Adipose tissue (tissue), 3 donors: ENCODE measurements around the gene IL1RAPL1. TPM values are rescaled to one million over a fixed set of nuclear protein-coding genes. Genes with fewer than 3 reads are reported as not detected.

Source experiments
- H3K27ac ChIP-seq: one replicate; pipeline ENCODE4 v1.5.1; 2013; ENCODE audit warnings: low read depth, low read length
- WGBS, 3 donors: extraction: QIAGEN DNeasy Blood & Tissue Kit; methylation state at CpG; one replicate each; pipeline ENCODE4 v1.1.7; 2013; 5-methylcytosine and 5-hydroxymethylcytosine counted together
- polyA plus RNA-seq, 3 donors: library from polyadenylated mRNA; stranded (reverse); fragments of 200-250 nt; gene quantifications; one replicate each; pipeline ENCODE4 v1.2.3, GENCODE V29; 2013
- donor health status: healthy with polysubstance abuse.
- donor health status: Bipolar disorder and iron deficiency.
- donor health status: healthy.

Gene IL1RAPL1
- polyA plus RNA-seq, 3 donors = not detected

DNA sequence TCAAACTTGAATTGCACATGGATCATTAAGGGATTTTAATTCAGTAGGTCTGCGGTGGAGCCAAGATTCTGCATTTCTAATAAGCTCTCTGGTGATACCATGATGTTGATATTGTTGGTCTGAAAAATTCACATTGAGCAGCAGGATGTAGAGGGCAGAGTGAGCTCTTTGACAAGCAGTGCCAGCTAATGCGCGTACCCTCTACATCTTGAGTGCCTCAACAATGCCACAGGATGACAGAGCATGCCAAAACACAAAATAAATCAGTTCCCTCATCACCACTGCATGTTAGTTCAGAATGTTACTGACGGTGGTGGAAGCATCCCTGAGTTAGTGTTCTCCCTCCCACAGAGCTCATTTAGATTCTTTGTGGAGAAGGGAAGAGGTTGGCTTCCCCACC, 23.5 kb downstream of the IL1RAPL1 start:
- WGBS, 3 donors = 76 to 95% (median 85%) methylated on average over 4 of the region's 4 CpGs
- H3K27ac ChIP-seq = no peak overlapping the region

DNA sequence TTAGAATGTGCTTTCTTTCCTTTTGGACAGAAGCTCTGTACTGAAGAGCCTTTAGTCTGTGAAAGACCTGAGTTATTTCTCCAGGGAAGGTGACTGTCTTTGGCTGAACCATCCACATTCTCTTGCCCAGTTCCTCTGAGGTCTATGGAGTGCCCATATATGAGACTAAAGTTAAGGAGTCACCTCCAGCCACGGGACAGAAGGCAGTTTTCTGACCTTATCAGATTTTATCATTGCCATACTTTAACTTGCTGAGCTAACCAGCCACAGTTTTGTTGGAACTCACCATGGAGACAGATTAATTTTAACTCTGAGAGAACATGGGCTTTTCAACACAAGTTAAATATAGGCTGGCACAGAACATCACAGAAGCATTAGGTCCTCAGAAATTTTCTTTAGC, 26.3 kb downstream of the IL1RAPL1 start:
- WGBS, 3 donors = 7 to 46% (median 27%) methylated on average over 1 of the region's 1 CpG
- no peak overlapping the region for H3K27ac ChIP-seq

DNA sequence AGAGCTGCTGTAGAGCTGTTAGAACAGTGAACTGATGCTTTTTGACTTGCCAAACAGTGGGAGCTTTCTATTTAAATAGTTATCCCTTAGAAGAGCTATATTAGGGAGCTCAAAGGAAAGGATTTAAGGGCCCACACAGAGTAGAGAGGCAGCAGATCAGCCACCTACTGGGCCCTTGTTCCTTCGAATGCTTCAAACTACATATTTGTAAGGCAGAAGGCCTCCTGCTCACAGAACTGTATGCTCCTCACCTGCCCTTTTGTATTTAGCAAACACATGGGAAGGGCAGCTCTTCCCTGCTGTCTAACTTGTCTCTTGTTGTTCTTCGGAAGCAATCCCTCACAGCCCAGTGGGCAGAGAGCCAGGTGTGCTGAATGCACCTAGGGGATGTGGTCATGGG, 38.0 kb downstream of the IL1RAPL1 start:
- no peak overlapping the region for H3K27ac ChIP-seq
- 67 to 85% (median 69%) methylated on average over 2 of the region's 2 CpGs for WGBS, 3 donors

DNA sequence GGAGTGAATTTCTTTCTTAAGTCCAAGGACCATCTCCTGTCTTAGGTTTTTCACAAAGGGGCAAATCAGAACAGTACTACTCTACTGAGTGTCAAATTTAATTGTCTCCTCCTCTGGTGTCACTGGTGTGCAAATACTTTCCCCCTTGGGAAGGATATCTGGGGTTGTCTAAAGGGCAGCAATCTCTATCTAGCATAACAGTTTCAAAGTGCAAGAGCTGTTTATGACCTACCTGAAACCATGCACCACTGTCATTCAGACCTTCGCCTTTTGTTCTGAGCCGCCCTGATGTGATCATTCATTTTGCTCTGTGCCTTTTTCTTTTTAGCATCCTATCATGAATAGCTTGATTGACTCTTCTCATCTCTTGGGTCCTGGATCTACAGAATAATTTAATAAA, 39.3 kb downstream of the IL1RAPL1 start:
- 86 to 98% (median 91%) methylated on average over 2 of the region's 2 CpGs for WGBS, 3 donors
- H3K27ac ChIP-seq = no peak overlapping the region

DNA sequence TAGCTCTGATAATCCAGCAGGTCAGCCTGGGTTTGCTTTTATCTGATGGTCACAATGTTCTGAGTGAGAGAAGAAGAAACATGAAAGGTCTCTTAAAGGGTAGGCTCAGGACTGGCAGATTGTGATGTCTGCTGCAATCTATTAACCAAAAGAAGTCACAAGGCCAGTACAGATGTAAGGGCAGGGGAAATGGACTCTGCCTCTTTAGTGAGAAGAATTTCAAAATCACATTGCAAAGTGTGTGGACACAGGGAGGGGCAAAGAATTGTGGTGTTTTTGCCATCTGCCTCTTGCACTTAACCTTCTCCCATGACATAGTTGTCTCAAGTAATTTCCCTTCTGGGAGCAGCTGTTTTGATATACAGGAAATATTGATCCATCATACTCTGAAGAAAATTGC, 40.9 kb downstream of the IL1RAPL1 start:
- H3K27ac ChIP-seq = no peak overlapping the region

DNA sequence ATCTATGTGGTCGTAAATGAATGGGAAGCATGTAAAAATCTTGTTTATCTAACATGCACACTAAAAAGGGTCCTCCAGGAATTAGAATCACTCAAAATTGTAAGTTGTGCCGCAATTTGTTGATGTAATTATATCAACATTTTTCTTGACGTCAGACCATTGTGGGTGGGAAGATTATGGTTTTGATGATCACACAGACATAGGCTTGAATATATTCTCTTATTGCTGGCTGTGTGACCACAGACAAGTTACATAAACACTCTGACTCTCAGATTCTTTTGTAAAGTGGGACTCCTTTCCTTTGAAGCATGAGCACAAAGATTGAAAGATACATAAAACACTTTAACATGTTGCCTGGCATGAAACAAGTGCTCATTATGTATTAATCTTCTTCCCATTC, 51.5 kb downstream of the IL1RAPL1 start:
- WGBS, 3 donors = 78 to 88% (median 83%) methylated on average over 3 of the region's 3 CpGs
- H3K27ac ChIP-seq = no peak overlapping the region

DNA sequence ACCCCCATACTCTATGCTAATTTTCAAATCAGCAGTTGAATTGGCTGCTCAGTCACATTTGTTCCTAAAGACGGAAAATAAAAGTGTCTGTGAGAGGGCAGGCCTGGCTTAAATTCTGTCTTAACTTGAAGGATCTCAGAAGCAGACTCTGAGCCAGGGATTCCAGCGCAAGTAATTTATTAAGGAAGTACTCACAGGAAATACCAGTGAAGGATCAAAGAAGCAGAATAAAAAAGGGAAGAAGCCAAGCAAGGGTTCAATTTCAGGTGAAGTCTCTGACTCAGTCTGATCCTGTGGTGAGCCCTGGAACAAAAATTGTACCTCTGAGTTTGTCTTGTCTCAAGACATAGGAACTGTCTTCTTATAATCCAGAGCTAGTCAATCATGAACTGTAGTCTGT, 52.2 kb downstream of the IL1RAPL1 start:
- H3K27ac ChIP-seq = no peak overlapping the region
- 19 to 46% (median 33%) methylated on average over 2 of the region's 2 CpGs for WGBS, 3 donors

DNA sequence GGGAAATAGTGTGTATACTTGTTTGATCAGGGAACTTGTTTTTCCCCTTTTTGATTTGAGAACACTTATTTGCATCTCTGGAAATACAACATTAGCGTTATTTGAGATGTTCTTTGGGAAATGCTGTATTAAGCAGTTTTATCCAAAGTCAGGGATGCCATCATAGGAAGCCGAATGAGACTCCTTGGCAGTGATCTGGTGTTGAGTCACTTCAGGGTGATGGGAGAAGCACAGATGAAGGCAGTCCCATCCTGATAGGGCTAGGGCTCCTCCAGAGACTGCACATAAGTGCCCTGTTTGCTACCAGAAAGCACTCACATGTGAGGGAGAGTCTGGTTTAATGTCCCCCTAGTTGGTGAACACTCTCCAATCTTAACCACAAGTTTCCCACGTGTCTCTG, 62.3 kb downstream of the IL1RAPL1 start:
- no peak overlapping the region for H3K27ac ChIP-seq
- 58 to 76% (median 74%) methylated on average over 3 of the region's 3 CpGs for WGBS, 3 donors

DNA sequence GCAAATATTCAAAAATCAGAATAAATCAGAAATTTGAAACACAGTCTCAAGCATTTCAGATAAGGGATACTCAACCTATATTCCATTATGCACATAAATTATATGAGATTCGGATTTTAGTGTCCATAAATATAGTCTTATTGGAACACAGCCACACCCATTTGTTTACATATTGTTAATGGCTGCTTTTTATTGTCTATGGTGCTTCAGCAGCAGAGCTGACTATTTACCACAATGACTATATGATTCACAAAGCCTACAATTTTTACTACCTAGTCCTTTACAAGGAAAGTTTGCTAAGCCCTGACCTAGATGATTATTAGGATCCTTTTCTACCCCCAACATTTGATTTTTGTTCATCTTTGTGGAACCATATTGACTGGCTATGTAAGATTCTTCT, 63.9 kb downstream of the IL1RAPL1 start:
- 48 to 68% (median 57%) methylated on average over 1 of the region's 1 CpG for WGBS, 3 donors
- no peak overlapping the region for H3K27ac ChIP-seq

DNA sequence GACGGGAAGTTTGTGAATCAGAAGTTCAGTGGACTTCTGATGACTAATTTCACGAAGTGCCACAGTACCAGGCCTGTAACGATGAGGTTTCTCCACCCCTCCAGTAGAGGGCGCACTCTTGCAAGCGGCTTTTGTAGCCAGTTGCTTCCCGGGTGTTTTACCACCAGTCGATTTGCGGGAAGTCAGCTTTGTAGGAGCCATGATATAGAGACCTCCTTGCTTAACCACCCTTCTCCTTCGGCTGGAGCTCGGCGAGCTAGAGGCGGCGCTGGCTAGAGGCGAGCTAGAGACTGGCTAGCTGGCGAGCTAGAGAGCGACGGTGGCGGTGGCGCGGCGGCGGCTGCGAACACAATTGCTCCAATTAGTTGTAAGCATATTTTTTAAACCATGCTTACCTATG, 72.0 kb downstream of the IL1RAPL1 start:
- 72 to 89% (median 83%) methylated on average over 23 of the region's 23 CpGs for WGBS, 3 donors
- no peak overlapping the region for H3K27ac ChIP-seq

DNA sequence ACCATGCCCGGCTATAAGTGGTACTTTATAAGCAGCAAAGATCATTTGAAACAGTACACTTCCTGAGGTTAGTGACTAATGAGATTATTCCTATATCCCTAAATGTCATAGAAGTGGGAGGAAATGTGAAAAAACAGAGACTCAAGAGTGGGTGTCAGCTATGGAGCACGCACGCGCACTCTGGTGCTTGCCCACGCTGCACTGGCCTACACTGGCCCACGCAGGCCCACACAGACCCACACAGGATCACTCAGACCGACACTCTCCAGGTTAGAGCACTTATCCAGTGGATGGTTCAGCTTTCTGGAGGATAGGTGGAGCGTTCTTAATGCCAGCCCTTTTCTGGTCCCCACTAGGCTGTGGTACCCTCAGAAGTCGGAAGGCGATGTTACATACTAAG, 78.5 kb downstream of the IL1RAPL1 start:
- WGBS, 3 donors = 80 to 91% (median 91%) methylated on average over 10 of the region's 10 CpGs
- H3K27ac ChIP-seq = no peak overlapping the region

DNA sequence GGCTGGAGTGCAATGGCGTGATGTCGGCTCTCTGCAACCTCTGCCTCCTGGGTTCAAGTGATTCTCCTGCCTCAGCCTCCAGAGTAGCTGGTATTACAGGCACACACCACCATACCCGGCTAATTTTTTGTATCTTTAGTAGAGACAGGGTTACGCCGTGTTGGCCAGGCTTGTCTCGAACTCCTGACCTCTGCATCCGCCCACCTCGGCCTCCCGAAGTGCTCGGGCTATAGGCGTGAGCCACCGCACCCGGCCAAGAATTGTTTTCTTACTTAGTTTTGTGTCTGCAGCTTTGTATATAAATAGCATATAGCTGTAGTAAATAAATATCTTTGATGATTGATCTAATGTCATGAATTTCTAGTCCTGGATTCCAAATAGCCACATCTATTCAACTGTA, 81.1 kb downstream of the IL1RAPL1 start:
- 78 to 96% (median 93%) methylated on average over 12 to 13 of the region's 13 CpGs for WGBS, 3 donors

DNA sequence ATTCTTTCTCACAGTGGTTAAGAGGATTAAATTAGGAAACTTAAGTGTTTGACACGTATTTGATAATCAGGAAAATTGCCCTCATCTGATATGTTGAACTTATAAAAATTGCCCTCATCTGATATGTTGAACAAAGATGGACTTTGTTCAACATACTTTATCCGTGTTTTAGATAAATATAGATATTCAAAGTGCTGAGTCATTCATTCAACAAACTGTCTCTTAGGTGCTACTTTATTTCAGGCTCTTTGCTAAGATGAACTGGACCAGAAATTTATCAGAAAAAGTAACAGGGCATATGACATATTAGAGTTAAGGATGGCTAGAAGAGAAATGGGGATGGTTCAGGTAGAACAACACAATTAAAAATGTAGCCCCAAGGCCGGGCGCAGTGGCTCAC, 81.7 kb downstream of the IL1RAPL1 start:
- 71 to 78% (median 72%) methylated on average over 4 of the region's 4 CpGs for WGBS, 3 donors
- no peak overlapping the region for H3K27ac ChIP-seq

More for the DNA sequence above, 81.1 kb downstream of the IL1RAPL1 start:
- H3K27ac ChIP-seq = no peak overlapping the region

DNA sequence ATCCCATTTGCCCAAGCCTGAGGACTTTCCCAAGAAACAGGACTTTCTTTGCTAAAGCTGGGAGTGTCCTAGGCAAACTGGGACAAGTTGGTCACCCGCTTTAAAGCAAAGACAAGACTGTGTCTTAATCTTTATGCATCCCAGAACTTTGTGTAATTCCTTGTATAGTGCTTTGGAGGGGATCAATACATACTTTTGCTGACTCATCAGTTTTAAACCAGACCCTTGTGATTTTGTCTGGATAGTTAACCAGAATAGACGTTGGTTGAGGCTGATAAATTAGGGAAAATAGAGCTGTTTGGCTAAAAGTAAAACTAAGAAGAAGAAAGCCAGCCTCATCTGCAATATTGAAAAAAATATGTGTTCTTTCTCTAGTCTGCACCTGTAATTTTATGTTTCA, 82.8 kb downstream of the IL1RAPL1 start:
- 54 to 68% (median 63%) methylated on average over 2 of the region's 2 CpGs for WGBS, 3 donors
- no peak overlapping the region for H3K27ac ChIP-seq

DNA sequence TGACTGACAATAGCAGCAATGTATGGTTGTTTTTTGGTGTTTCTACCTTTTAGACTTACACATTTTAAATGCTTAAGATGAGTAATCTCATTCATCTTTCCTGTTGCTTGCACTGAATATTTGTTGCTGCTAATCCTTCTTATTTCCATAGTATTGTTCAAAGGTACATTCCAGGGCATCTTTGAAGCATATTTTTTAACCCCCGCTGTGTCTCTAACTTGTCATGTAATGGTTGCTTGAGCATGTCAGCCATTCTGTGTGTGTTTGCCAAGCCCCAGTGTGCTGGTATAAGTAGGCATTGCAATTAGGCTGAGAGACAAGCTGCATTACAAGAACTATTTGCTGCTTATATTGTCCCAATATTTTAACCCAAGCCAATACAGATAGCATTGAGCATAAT, 87.9 kb downstream of the IL1RAPL1 start:
- WGBS, 3 donors = 0 to 36% (median 0%) methylated on average over 1 of the region's 1 CpG
- H3K27ac ChIP-seq = no peak overlapping the region

DNA sequence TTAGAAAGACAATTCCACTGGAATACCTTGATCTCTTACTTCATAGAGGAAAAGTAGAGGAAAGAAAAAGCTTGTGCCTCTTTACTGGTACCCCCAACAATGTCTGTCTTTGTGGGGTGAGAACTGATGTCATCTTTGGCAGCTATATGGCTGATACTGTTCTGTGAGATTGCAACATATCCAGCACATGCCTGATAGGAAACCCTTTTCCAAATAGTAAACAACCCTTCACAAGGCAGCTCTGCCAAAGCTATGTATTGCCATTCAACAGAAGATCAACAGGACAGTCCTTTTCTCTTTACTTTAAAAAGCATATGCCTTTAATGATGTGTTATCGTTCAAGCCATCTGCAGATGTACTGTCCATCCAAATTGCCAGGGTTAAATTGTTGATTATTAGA, 105.9 kb downstream of the IL1RAPL1 start:
- no peak overlapping the region for H3K27ac ChIP-seq
- 83 to 93% (median 84%) methylated on average over 1 of the region's 1 CpG for WGBS, 3 donors

DNA sequence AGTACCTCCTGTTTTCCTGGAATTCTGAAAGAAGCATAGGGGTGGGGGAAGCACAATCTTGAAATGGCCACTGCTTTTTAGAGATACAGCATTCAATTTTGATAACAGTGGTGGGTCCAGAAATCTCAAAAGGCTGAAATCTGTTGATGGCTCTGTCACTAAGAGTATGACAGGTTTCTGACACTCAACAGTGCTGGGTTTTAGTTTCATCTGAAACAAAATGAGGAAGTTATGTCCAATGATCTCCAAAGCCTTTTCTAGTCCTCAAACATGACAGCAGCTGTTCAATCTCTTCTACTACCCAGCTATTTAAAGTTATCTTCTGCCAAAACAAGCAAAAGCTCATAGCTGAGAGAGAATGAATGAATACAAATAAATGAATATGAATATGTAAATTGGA, 110.5 kb downstream of the IL1RAPL1 start:
- no peak overlapping the region for H3K27ac ChIP-seq

DNA sequence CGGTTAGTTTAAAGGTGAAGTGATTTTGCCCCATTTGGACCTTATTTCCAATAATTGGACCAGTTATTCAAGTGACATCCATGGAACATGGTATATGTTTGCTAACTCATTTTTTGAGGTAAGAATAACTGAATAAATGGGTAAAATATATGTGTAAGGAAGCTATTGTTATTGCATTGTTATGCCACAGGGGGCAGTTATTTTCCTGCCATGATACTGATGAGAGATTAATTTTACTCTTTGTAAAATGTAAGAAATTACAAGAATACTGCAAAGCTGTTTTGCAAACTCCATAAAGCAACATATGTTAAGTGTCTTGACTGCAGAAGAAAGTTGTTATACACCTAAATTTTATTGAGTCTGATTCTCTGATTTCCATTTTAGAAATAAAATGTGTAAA, 114.0 kb downstream of the IL1RAPL1 start:
- 95 to 98% (median 96%) methylated on average over 1 of the region's 1 CpG for WGBS, 3 donors
- no peak overlapping the region for H3K27ac ChIP-seq

DNA sequence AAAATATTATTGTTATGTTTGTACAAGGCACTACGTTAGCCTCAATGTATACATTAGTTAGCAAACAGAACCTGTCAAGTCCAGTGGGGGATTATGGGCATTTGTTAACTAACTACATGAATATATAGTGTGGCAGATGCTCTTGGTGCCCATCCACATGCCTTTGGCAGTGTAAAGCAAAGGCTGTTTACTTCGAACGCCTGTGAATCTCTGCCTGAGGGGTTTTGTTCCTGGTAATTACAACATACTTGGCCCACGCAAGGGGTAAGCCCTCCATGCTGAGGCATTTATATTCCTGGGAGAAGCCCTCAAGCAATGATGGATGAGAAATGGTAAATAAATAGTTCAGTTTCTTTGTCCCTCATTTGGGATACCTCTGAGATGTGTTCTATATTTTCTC, 119.7 kb downstream of the IL1RAPL1 start:
- WGBS, 3 donors = 62 to 76% (median 70%) methylated on average over 4 of the region's 4 CpGs
- no peak overlapping the region for H3K27ac ChIP-seq

DNA sequence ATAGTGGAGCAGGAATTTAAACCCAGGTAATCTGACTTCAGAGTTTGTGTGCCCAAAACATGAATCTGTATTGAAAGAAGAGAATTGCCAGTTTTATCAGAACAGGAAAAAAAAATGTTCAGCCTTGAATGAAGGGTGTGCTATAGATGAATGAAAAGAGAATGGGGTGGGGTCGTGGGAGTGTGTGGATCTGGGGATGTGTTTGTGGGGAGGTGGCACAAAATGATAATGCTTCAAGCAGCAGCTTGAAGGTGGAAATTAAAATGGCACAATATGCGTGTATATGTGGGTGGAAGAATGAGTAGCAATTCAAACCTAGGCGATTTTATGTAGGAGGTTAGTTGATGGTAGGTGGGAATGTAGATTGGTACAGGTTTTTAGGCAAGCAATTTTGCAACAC, 122.2 kb downstream of the IL1RAPL1 start:
- H3K27ac ChIP-seq = no peak overlapping the region
- WGBS, 3 donors = 45 to 71% (median 66%) methylated on average over 3 of the region's 3 CpGs

DNA sequence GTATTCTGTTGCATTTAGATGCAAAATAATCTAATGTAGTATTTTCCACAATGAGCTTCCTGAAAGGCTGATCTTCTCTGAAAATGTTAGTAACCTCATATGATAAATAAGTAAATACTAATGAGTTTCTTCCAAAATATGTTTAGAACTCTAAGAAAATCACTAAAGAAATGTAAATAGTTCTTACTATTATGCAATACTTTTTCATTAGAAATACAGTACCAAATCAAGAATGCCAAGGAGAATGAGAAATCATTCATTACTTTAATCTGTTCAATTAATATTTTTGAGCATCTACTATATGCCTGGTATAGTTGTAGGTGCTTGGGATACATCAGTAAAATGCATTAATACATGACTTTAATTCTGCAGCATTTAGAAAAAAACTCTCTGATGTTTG, 130.6 kb downstream of the IL1RAPL1 start:
- no peak overlapping the region for H3K27ac ChIP-seq
